ENCODE measurements around the gene TIMP1.

DNA sequence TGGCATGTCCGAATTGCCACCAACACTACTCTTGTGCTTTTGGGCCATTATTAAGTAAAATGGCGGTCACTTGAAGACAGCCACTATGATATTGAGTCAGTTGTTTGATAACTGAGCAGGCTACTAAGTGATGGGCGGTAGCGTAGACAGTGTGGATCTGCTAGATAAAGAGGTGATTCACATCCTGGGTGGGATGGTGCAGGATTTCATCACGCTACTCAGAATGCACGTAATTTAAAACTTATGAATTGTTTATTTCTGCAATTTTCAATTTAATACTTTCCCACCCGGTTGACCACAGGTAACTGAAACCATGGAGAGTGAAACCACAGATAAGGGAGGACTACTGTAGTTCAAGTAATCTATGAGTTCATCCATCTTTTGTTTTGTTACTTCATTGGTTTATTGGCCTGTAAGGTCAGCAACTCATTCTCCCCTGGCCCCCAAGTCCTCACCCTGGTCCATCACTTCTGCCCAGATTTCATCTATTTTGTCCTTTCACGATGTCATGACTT, 18.4 kb upstream of the TIMP1 start:
- TF ChIP-seq, protein P1, sequence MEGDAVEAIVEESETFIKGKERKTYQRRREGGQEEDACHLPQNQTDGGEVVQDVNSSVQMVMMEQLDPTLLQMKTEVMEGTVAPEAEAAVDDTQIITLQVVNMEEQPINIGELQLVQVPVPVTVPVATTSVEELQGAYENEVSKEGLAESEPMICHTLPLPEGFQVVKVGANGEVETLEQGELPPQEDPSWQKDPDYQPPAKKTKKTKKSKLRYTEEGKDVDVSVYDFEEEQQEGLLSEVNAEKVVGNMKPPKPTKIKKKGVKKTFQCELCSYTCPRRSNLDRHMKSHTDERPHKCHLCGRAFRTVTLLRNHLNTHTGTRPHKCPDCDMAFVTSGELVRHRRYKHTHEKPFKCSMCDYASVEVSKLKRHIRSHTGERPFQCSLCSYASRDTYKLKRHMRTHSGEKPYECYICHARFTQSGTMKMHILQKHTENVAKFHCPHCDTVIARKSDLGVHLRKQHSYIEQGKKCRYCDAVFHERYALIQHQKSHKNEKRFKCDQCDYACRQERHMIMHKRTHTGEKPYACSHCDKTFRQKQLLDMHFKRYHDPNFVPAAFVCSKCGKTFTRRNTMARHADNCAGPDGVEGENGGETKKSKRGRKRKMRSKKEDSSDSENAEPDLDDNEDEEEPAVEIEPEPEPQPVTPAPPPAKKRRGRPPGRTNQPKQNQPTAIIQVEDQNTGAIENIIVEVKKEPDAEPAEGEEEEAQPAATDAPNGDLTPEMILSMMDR (IDR thresholded peaks at IDR 0.05) = no peak
- TF ChIP-seq EZH2 (IDR thresholded peaks at IDR 0.05) = no peak
- no peak for TF ChIP-seq EZH2phosphoT487 (IDR thresholded peaks at IDR 0.05)

All from neural progenitor cell (in vitro differentiated cells).